ENCODE measurements around the gene MYO3B.

DNA sequence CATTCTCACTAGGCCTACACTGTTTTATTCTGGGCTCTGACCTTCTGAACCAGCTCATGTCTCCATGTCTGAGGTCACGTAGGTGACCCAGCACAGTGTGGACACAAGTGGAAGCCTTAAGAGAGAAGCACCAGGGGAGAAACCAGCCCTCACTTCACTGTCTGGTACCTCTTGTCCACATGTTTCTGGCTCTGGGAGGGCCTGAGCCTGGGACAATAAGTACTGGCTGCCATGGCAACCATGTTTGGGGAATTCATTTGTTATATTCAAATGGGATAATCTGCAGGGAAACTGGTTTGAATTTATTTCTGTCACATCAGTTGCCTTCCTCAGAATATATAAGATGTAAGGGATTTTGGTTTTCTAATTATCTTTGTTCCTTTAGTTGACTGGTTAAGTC, 23.3 kb downstream of the MYO3B start:
- no peak for TF ChIP-seq CBX2 (IDR thresholded peaks at IDR 0.05; ENCODE audit: borderline replicate concordance, low read depth)
- TF ChIP-seq POLR2A (IDR thresholded peaks at IDR 0.05; ENCODE audit: low read length), result no peak
- TF ChIP-seq CTCF (IDR thresholded peaks at IDR 0.05), result no peak
- no peak for TF ChIP-seq CHD2 (IDR thresholded peaks at IDR 0.05; ENCODE audit: low read length, partially characterized antibody)
- no peak for TF ChIP-seq REST (IDR thresholded peaks at IDR 0.05)
- no peak for TF ChIP-seq PBX3 (IDR thresholded peaks at IDR 0.05)
- TF ChIP-seq, protein P1, sequence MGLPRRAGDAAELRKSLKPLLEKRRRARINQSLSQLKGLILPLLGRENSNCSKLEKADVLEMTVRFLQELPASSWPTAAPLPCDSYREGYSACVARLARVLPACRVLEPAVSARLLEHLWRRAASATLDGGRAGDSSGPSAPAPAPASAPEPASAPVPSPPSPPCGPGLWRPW (IDR thresholded peaks at IDR 0.05), result no peak
- TF ChIP-seq RFX5 (IDR thresholded peaks at IDR 0.05), result no peak
- no peak for TF ChIP-seq E2F6 (IDR thresholded peaks at IDR 0.05; ENCODE audit: borderline replicate concordance, low read depth)
